Astrocyte (in vitro differentiated cells and primary cell): Measurements from ENCODE around the gene TAMALIN. TPM values are rescaled to one million over a fixed set of nuclear protein-coding genes. Genes with fewer than 3 reads are reported as not detected.

Source experiments
- DNase-seq: peaks from one replicate; pipeline ENCODE4 v3.0.0-alpha.2; 2010; ENCODE audit warnings: low read depth
- FAIRE-seq: peaks from 2 replicates; lab custom pipeline; 2011; peaks lifted over from hg19 to GRCh38; lab: Jason Lieb, UNC
- H2AFZ ChIP-seq: 2 replicates; pipeline ENCODE4 v1.6.0; 2012; ENCODE audit warnings: low read depth, low read length, inconsistent platforms
- H3K27ac ChIP-seq: 2 replicates; pipeline ENCODE4 v1.5.1; 2011; ENCODE audit warnings: low read depth, low read length, inconsistent platforms
- H3K27me3 ChIP-seq: 2 replicates; pipeline ENCODE4 v1.6.0; 2011; ENCODE audit warnings: low read length, inconsistent platforms; ENCODE audit not compliant: insufficient read depth
- H3K36me3 ChIP-seq: 2 replicates; pipeline ENCODE4 v1.5.1; 2011; ENCODE audit warnings: low read length, inconsistent platforms; ENCODE audit not compliant: insufficient read depth
- H3K4me1 ChIP-seq: 2 replicates; pipeline ENCODE4 v1.5.1; 2011; ENCODE audit warnings: low read length, inconsistent platforms; ENCODE audit not compliant: insufficient read depth
- H3K4me2 ChIP-seq: 2 replicates; pipeline ENCODE4 v1.6.0; 2012; ENCODE audit warnings: low read length, inconsistent platforms
- H3K4me3 ChIP-seq: 2 replicates; pipeline ENCODE4 v1.5.1; 2011; ENCODE audit warnings: low read depth, mild to moderate bottlenecking, low read length, inconsistent platforms; ENCODE audit not compliant: insufficient read depth
- H3K79me2 ChIP-seq: 2 replicates; pipeline ENCODE4 v1.6.0; 2012; ENCODE audit warnings: mild to moderate bottlenecking, low read length, inconsistent platforms; ENCODE audit not compliant: insufficient read depth
- H3K9ac ChIP-seq: 2 replicates; pipeline ENCODE4 v1.6.0; 2012; ENCODE audit warnings: mild to moderate bottlenecking, low read length, inconsistent platforms
- H3K9me3 ChIP-seq: 2 replicates; pipeline ENCODE4 v1.5.1; 2012; ENCODE audit warnings: low read depth, mild to moderate bottlenecking, low read length, inconsistent platforms; ENCODE audit not compliant: insufficient read depth
- H4K20me1 ChIP-seq: 2 replicates; pipeline ENCODE4 v1.6.0; 2012; ENCODE audit warnings: low read length, inconsistent platforms; ENCODE audit not compliant: insufficient read depth
- H3K27ac Mint-ChIP-seq: one replicate; pipeline ENCODE4 v1.8.0; 2021; ENCODE audit warnings: mild to moderate bottlenecking, mixed read lengths; ENCODE audit not compliant: unreplicated experiment
- H3K27me3 Mint-ChIP-seq: one replicate; pipeline ENCODE4 v1.8.0; 2021; ENCODE audit warnings: low read depth, mixed read lengths; ENCODE audit not compliant: unreplicated experiment
- H3K36me3 Mint-ChIP-seq: one replicate; pipeline ENCODE4 v1.8.0; 2021; ENCODE audit warnings: low read depth, mixed read lengths; ENCODE audit not compliant: unreplicated experiment
- H3K4me1 Mint-ChIP-seq: one replicate; pipeline ENCODE4 v1.8.0; 2021; ENCODE audit warnings: low read depth, mixed read lengths; ENCODE audit not compliant: unreplicated experiment
- H3K4me3 Mint-ChIP-seq: one replicate; pipeline ENCODE4 v1.8.0; 2021; ENCODE audit warnings: mild to moderate bottlenecking, moderate library complexity, mixed read lengths; ENCODE audit not compliant: unreplicated experiment
- H3K9me3 Mint-ChIP-seq: one replicate; pipeline ENCODE4 v1.8.0; 2021; ENCODE audit warnings: mild to moderate bottlenecking, mixed read lengths; ENCODE audit not compliant: unreplicated experiment
- CTCF ChIP-seq: IDR thresholded peaks from 2 replicates; pipeline ENCODE4 v1.5.1; 2011; ENCODE audit warnings: low read depth, mild to moderate bottlenecking, inconsistent platforms, low read length, moderate library complexity; ENCODE audit not compliant: insufficient read depth
- EZH2 ChIP-seq: IDR thresholded peaks from 2 replicates; pipeline ENCODE4 v1.6.1; 2012; ENCODE audit warnings: mild to moderate bottlenecking, low read length, inconsistent platforms; ENCODE audit not compliant: insufficient read depth
- total RNA-seq: library from RNA; stranded (reverse); gene quantifications from 2 replicates; pipeline ENCODE4 v1.2.1, GENCODE V29; 2021

The TAMALIN gene
- total RNA-seq, 1 donor from 2014 or later = 9.6 TPM

- Histone ChIP-seq H4K20me1 (no peaks in the 10 kb centered on the region), H3K27me3 (no peaks in the 10 kb centered on the region), H3K4me1 (peaks cover 11% of the 10 kb centered on the region), H2AFZ (no peak overlapping the region), H3K9me3 (no peaks in the 10 kb centered on the region), H3K79me2 (no peaks in the 10 kb centered on the region), H3K4me3 (no peak overlapping the region), H3K9ac (no peak overlapping the region), H3K36me3 (no peaks in the 10 kb centered on the region), H3K4me2 (no peak overlapping the region), H3K27ac (no peak overlapping the region)
- H3K4me3 Mint-ChIP-seq = peak overlapping the region; percentile 68
- H3K4me1 Mint-ChIP-seq = peaks cover 25% of the 10 kb centered on the region
- peaks cover 3% of the 10 kb centered on the region for H3K9me3 Mint-ChIP-seq
- peak overlapping the region; percentile 71 for H3K27ac Mint-ChIP-seq
- DNase-seq = no peak
- no peak for FAIRE-seq
- TF ChIP-seq CTCF (no peak), EZH2 (no peak)
- H3K27me3 Mint-ChIP-seq = peaks cover 19% of the 10 kb centered on the region
- peaks cover 14% of the 10 kb centered on the region for H3K36me3 Mint-ChIP-seq
Observed at GRCh38 chr12:52013626-52014310, 7.0 kb downstream of the TAMALIN start.

- Histone ChIP-seq H3K9me3 (no peaks in the 10 kb centered on the region), H4K20me1 (no peaks in the 10 kb centered on the region), H3K27ac (no peak overlapping the region), H3K79me2 (no peaks in the 10 kb centered on the region), H3K4me2 (peak overlapping the region; percentile 64), H2AFZ (peak overlapping the region; percentile 66), H3K36me3 (no peaks in the 10 kb centered on the region), H3K9ac (no peak overlapping the region), H3K27me3 (no peaks in the 10 kb centered on the region), H3K4me3 (no peak overlapping the region), H3K4me1 (peaks cover 16% of the 10 kb centered on the region)
- Mint-ChIP-seq H3K4me3 (no peak overlapping the region), H3K4me1 (peaks cover 26% of the 10 kb centered on the region), H3K9me3 (peaks cover 3% of the 10 kb centered on the region), H3K27ac (no peak overlapping the region), H3K36me3 (peaks cover 14% of the 10 kb centered on the region), H3K27me3 (peaks cover 19% of the 10 kb centered on the region)
- no peak for TF ChIP-seq CTCF
- TF ChIP-seq EZH2 = no peak
- peak; percentile 40 for DNase-seq
- no peak for FAIRE-seq
Observed at GRCh38 chr12:52014567-52015530, 8.1 kb downstream of the TAMALIN start.
